CD14-positive monocyte (primary cell): ENCODE results near the gene BCAS1. TPM values are rescaled to one million over a fixed set of nuclear protein-coding genes. Genes with fewer than 3 reads are reported as not detected.

Experiments used
- DNase-seq, 3 donors: peaks; one replicate each; pipeline ENCODE4 v3.0.0-alpha.2; 2011 to 2022
- H2AFZ ChIP-seq: 2 replicates; pipeline ENCODE4 v1.6.0; 2012; ENCODE audit warnings: mild to moderate bottlenecking, low read depth, low read length, inconsistent platforms; ENCODE audit not compliant: insufficient read depth, poor library complexity, severe bottlenecking
- H3K27ac ChIP-seq, 2 donors: 1 replicate in 1 of 2; 2 replicates in 1 of 2; pipeline ENCODE4 v1.5.1; 2012 to 2013; ENCODE audit warnings: low read length in 2 of 2, control low read depth in 1 of 2, inconsistent platforms in 1 of 2, low read depth in 1 of 2, mild to moderate bottlenecking in 1 of 2
- H3K27me3 ChIP-seq, 2 donors: one replicate each; pipeline versions ENCODE4 v1.6.0 to v1.6.1; 2011 to 2013; ENCODE audit warnings: low read length in 2 of 2; ENCODE audit not compliant: control insufficient read depth in 2 of 2, insufficient read depth in 2 of 2
- H3K36me3 ChIP-seq, 2 donors: replicated peaks in 1 of 2; 1 replicate in 1 of 2; 2 replicates in 1 of 2; pipeline versions ENCODE4 v1.5.1 to v1.6.1; 2012 to 2013; ENCODE audit warnings: low read length in 2 of 2, control low read depth in 1 of 2, inconsistent platforms in 1 of 2, mild to moderate bottlenecking in 1 of 2; ENCODE audit not compliant: insufficient read depth in 2 of 2, control insufficient read depth in 1 of 2
- H3K4me1 ChIP-seq, 2 donors: 1 replicate in 1 of 2; 2 replicates in 1 of 2; pipeline versions ENCODE4 v1.5.1 to v1.6.1; 2012 to 2013; ENCODE audit warnings: low read length in 2 of 2, control low read depth in 1 of 2, inconsistent platforms in 1 of 2, mild to moderate bottlenecking in 1 of 2, moderate library complexity in 1 of 2; ENCODE audit not compliant: insufficient read depth in 2 of 2, control insufficient read depth in 1 of 2
- H3K4me2 ChIP-seq: replicated peaks from 2 replicates; pipeline ENCODE3; 2012; ENCODE audit warnings: low read length, moderate library complexity, mild to moderate bottlenecking; ENCODE audit not compliant: poor library complexity, severe bottlenecking; ENCODE audit errors: extremely low read depth
- H3K4me3 ChIP-seq, 3 experiments: fragments of 200-600 bp in 1 of 3; sonication (generic) in 1 of 3; replicated peaks in 1 of 3; 1 replicate in 2 of 3; 2 replicates in 1 of 3; pipeline ENCODE4 v1.5.1; 2011 to 2013; ENCODE audit warnings: low read length in 3 of 3, mild to moderate bottlenecking in 3 of 3, control low read depth in 2 of 3, low read depth in 2 of 3, inconsistent platforms in 1 of 3, moderate library complexity in 1 of 3
- H3K79me2 ChIP-seq: 2 replicates; pipeline ENCODE4 v1.6.0; 2012; ENCODE audit warnings: mild to moderate bottlenecking, control low read depth, inconsistent platforms, low read length, moderate library complexity; ENCODE audit not compliant: insufficient read depth
- H3K9ac ChIP-seq: 2 replicates; pipeline ENCODE4 v1.6.0; 2017; ENCODE audit warnings: low read length, mild to moderate bottlenecking; ENCODE audit not compliant: insufficient read depth, poor library complexity, severe bottlenecking
- H3K9me3 ChIP-seq, 2 donors: replicated peaks in 1 of 2; 1 replicate in 1 of 2; 2 replicates in 1 of 2; pipeline versions ENCODE4 v1.5.1 to v1.6.1; 2012 to 2013; ENCODE audit warnings: low read length in 2 of 2, control low read depth in 1 of 2; ENCODE audit not compliant: control insufficient read depth in 1 of 2, insufficient read depth in 1 of 2
- H4K20me1 ChIP-seq: 2 replicates; pipeline ENCODE4 v1.6.0; 2012; ENCODE audit warnings: mild to moderate bottlenecking, low read length, control low read depth, moderate library complexity; ENCODE audit not compliant: insufficient read depth
- H3K27ac Mint-ChIP-seq, 7 donors: one replicate each; pipeline ENCODE4 v1.8.0; 2020; ENCODE audit warnings: mild to moderate bottlenecking in 7 of 7, mixed read lengths in 7 of 7, moderate library complexity in 6 of 7, inconsistent platforms in 2 of 7
- H3K27me3 Mint-ChIP-seq, 3 donors: one replicate each; pipeline ENCODE4 v1.8.0; 2021 to 2022; ENCODE audit warnings: low read depth in 3 of 3, mild to moderate bottlenecking in 3 of 3, mixed read lengths in 3 of 3, moderate library complexity in 3 of 3, inconsistent platforms in 1 of 3
- H3K36me3 Mint-ChIP-seq, 2 donors: one replicate each; pipeline ENCODE4 v1.8.0; 2020; ENCODE audit warnings: mixed read lengths in 2 of 2, inconsistent platforms in 1 of 2, mild to moderate bottlenecking in 1 of 2
- H3K4me1 Mint-ChIP-seq: one replicate; pipeline ENCODE4 v1.8.0; 2020; ENCODE audit warnings: mild to moderate bottlenecking, mixed read lengths
- H3K4me3 Mint-ChIP-seq, 2 donors: one replicate each; pipeline ENCODE4 v1.8.0; 2020; ENCODE audit warnings: mild to moderate bottlenecking in 2 of 2, mixed read lengths in 2 of 2, moderate library complexity in 1 of 2
- H3K9me3 Mint-ChIP-seq, 7 donors: one replicate each; pipeline ENCODE4 v1.8.0; 2020 to 2022; ENCODE audit warnings: mixed read lengths in 7 of 7, mild to moderate bottlenecking in 6 of 7, moderate library complexity in 6 of 7, inconsistent platforms in 2 of 7
- WGBS: methylation state at CpG from one replicate; pipeline ENCODE4 v1.1.5; 2013; ENCODE audit warnings: missing lambda C conversion rate; ENCODE audit not compliant: insufficient coverage; 5-methylcytosine and 5-hydroxymethylcytosine counted together
- intact Hi-C, 2 donors: fragments of 100-400 bp; cut with micrococcal nuclease; formaldehyde crosslinking; loops; one replicate each; pipeline versions ENCODE4 v1.15.0 to v1.15.1; 2023
- polyA plus RNA-seq, 3 donors: library from polyadenylated mRNA; depleted of rRNA in 1 of 3; unstranded in 2 of 3; stranded (reverse) in 1 of 3; fragments of 300-500 nt in 2 of 3; fragments of >200 nt in 1 of 3; fragmentation: Illumina TruSeq in 2 of 3; gene quantifications; 1 replicate in 2 of 3; 2 replicates in 1 of 3; pipeline ENCODE4 v1.2.3, GENCODE V29; 2012 to 2021
- TF ChIP-seq, protein P1 (sequence below): fragments of 200-600 bp; IDR thresholded peaks from one replicate; pipeline ENCODE4 v1.8.0; 2022; ENCODE audit warnings: antibody characterized with exemption, mild to moderate bottlenecking

Gene BCAS1
- polyA plus RNA-seq, 3 donors = 0.01 to 0.02 TPM; not detected in 1

DNA sequence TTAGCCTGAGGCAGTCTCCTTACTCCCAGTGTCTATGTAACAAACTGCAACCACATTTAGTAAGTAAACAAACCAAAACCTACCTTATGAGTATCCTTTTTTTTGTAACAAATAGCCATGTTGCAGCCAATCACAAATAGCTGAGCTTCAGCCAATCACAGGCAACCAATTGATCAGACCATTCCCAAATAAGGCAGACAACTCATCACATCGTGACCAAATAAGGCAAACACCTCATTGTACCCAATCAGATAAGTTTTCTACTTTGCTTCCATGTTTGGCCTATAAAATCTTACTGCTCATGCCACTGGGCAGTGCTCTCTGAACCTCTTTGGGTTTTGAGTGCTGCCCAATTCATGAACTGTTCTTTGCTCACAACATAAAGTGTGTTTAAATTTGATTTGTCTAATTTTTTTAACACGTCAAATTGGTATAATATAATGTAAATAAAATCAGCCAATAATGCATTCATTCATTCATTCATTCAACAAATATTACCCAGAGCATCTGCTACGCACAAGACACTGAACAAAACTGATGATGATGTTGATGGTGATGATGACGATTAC lies 117.8 kb downstream of the BCAS1 start:
- H3K4me3 ChIP-seq = no peak overlapping the region
- peaks cover 0 to 4% (median 2%) of the 10 kb centered on the region in 3 donors for H3K27me3 Mint-ChIP-seq
- TF ChIP-seq, protein P1, sequence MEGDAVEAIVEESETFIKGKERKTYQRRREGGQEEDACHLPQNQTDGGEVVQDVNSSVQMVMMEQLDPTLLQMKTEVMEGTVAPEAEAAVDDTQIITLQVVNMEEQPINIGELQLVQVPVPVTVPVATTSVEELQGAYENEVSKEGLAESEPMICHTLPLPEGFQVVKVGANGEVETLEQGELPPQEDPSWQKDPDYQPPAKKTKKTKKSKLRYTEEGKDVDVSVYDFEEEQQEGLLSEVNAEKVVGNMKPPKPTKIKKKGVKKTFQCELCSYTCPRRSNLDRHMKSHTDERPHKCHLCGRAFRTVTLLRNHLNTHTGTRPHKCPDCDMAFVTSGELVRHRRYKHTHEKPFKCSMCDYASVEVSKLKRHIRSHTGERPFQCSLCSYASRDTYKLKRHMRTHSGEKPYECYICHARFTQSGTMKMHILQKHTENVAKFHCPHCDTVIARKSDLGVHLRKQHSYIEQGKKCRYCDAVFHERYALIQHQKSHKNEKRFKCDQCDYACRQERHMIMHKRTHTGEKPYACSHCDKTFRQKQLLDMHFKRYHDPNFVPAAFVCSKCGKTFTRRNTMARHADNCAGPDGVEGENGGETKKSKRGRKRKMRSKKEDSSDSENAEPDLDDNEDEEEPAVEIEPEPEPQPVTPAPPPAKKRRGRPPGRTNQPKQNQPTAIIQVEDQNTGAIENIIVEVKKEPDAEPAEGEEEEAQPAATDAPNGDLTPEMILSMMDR = no peak
- H3K9me3 Mint-ChIP-seq = peaks cover 0 to 9% (median 3%) of the 10 kb centered on the region in 7 donors
- no peak overlapping the region for H3K9ac ChIP-seq
- no peaks in the 10 kb centered on the region for H3K36me3 ChIP-seq
- 100% methylated on average over 1 of the region's 4 CpGs for WGBS
- H3K79me2 ChIP-seq = no peaks in the 10 kb centered on the region
- H4K20me1 ChIP-seq = no peaks in the 10 kb centered on the region
- H3K4me2 ChIP-seq = no peak overlapping the region
- no peak overlapping the region for H3K4me3 Mint-ChIP-seq
- H2AFZ ChIP-seq = no peak overlapping the region
- peaks cover 30% of the 10 kb centered on the region for H3K4me1 Mint-ChIP-seq
- no peak overlapping the region for H3K27ac Mint-ChIP-seq
- no peak overlapping the region for H3K27ac ChIP-seq
- H3K36me3 Mint-ChIP-seq = peaks cover 0 to 2% of the 10 kb centered on the region in 2 donors
- no peak for DNase-seq
- peaks cover 18 to 20% of the 10 kb centered on the region in 2 donors for H3K4me1 ChIP-seq
- no peaks in the 10 kb centered on the region for H3K9me3 ChIP-seq
- intact Hi-C loops = no loop called here
- no peaks in the 10 kb centered on the region for H3K27me3 ChIP-seq

DNA sequence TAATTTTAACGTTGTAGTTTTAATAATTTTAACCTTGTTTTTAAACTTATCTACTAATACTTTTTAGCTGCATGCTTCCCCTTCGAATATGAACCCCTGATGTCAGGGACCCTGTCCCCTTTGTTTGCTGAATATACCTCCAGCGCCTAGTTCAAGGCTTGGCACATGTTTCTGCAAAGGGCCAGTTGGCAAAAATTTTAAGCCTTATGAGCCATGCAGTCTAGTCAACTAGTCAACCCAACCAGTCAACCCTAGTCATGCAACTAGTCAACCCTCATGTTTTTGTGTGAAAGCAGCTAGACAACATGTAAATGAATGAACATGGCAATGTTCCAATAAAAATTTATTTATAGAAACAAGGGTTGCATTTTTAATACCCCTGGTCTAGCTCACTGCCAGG lies 119.8 kb downstream of the BCAS1 start:
- H3K9me3 Mint-ChIP-seq = peaks cover 0 to 6% (median 0%) of the 10 kb centered on the region in 7 donors
- no peaks in the 10 kb centered on the region for H3K27me3 ChIP-seq
- H3K4me3 Mint-ChIP-seq = no peak overlapping the region
- H4K20me1 ChIP-seq = no peaks in the 10 kb centered on the region
- H3K27ac ChIP-seq = no peak overlapping the region
- H3K27ac Mint-ChIP-seq = peak overlapping the region in 1 of 7 donors; percentile 75
- no peak for DNase-seq
- peaks cover 30% of the 10 kb centered on the region for H3K4me1 Mint-ChIP-seq
- H3K4me1 ChIP-seq = peaks cover 18 to 20% of the 10 kb centered on the region in 2 donors
- H3K27me3 Mint-ChIP-seq = peaks cover 0 to 4% (median 2%) of the 10 kb centered on the region in 3 donors
- no peak overlapping the region for H3K4me2 ChIP-seq
- H3K9ac ChIP-seq = no peak overlapping the region
- H3K79me2 ChIP-seq = no peaks in the 10 kb centered on the region
- intact Hi-C loops = no loop called here
- no peak overlapping the region for H3K4me3 ChIP-seq
- no peaks in the 10 kb centered on the region for H3K36me3 ChIP-seq
- H3K9me3 ChIP-seq = no peaks in the 10 kb centered on the region
- peaks cover 0 to 2% of the 10 kb centered on the region in 2 donors for H3K36me3 Mint-ChIP-seq
- TF ChIP-seq, protein P1 = no peak
- 100% methylated on average over 1 of the region's 3 CpGs for WGBS
- H2AFZ ChIP-seq = no peak overlapping the region
